Sigmoid colon (tissue), 4 donors: ENCODE results near the gene GYS2.

Experiments used
- EP300 ChIP-seq, 4 donors: sonication (generic); formaldehyde crosslinking; IDR thresholded peaks; one replicate each; pipeline ENCODE4 v1.6.1; 2017; ENCODE audit warnings: antibody characterized with exemption in 4 of 4
- POLR2A ChIP-seq, 2 donors: fragments of 450-650 bp; IDR thresholded peaks; one replicate each; pipeline ENCODE4 v1.6.1; 2016; ENCODE audit warnings: antibody characterized with exemption in 2 of 2, mild to moderate bottlenecking in 2 of 2, moderate library complexity in 2 of 2
- POLR2AphosphoS5 ChIP-seq, 4 donors: sonication (generic); formaldehyde crosslinking; IDR thresholded peaks; one replicate each; pipeline ENCODE4 v1.6.1; 2017; ENCODE audit warnings: antibody characterized with exemption in 4 of 4
- TF ChIP-seq, protein P1 (sequence below), 4 experiments: fragments of 450-650 bp in 3 of 4; fragments of 200-600 bp in 1 of 4; IDR thresholded peaks; one replicate each; pipeline ENCODE4 v1.5.1; 2016 to 2019; ENCODE audit warnings: antibody characterized with exemption in 4 of 4, mild to moderate bottlenecking in 3 of 4, moderate library complexity in 2 of 4

DNA sequence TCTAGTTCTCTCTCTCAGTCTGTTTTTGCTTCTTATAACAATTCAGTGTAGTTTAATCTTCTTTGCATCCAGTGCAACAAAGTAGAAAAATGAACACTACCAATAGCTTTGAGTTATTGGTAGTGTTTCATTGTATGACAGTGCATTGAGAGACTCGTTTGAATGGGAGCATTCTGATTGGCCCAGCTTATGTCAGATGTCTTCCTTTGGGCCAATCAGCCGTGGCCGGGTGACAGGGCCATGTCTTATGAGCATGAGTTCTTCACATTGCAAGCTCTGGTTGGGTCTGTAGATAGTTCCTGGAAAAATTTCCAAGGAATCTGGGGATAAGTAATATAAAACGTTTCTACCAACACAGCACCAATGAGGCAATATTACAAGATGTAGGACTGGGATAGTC lies 36.5 kb downstream of the GYS2 start:
- TF ChIP-seq, protein P1, sequence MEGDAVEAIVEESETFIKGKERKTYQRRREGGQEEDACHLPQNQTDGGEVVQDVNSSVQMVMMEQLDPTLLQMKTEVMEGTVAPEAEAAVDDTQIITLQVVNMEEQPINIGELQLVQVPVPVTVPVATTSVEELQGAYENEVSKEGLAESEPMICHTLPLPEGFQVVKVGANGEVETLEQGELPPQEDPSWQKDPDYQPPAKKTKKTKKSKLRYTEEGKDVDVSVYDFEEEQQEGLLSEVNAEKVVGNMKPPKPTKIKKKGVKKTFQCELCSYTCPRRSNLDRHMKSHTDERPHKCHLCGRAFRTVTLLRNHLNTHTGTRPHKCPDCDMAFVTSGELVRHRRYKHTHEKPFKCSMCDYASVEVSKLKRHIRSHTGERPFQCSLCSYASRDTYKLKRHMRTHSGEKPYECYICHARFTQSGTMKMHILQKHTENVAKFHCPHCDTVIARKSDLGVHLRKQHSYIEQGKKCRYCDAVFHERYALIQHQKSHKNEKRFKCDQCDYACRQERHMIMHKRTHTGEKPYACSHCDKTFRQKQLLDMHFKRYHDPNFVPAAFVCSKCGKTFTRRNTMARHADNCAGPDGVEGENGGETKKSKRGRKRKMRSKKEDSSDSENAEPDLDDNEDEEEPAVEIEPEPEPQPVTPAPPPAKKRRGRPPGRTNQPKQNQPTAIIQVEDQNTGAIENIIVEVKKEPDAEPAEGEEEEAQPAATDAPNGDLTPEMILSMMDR (IDR thresholded peaks at IDR 0.05) = no peak
- TF ChIP-seq POLR2A (IDR thresholded peaks at IDR 0.05) = no peak
- no peak for TF ChIP-seq EP300 (IDR thresholded peaks at IDR 0.05)
- no peak for TF ChIP-seq POLR2AphosphoS5 (IDR thresholded peaks at IDR 0.05)
